ENCODE data around the gene IZUMO1R.

DNA sequence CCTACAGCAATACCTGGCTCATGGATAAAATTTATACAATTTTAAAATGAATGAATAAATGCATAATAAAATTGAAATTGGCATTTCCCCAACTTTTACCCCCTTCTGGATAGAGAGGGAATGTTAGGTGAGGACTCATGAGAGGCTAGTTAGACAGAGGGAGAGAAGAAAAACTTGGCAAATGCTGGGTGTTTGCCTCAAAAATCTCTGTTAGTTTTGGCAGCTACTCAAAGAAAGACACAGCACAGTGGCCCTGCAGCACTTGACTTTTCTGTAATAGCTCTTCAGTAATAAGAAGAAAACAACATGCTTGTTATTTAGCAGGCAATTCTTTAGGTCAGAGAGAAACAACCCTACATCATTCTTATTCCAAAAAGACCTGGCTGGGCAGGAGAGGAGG is 20.7 kb upstream of the IZUMO1R start:
- TF ChIP-seq, protein P1, sequence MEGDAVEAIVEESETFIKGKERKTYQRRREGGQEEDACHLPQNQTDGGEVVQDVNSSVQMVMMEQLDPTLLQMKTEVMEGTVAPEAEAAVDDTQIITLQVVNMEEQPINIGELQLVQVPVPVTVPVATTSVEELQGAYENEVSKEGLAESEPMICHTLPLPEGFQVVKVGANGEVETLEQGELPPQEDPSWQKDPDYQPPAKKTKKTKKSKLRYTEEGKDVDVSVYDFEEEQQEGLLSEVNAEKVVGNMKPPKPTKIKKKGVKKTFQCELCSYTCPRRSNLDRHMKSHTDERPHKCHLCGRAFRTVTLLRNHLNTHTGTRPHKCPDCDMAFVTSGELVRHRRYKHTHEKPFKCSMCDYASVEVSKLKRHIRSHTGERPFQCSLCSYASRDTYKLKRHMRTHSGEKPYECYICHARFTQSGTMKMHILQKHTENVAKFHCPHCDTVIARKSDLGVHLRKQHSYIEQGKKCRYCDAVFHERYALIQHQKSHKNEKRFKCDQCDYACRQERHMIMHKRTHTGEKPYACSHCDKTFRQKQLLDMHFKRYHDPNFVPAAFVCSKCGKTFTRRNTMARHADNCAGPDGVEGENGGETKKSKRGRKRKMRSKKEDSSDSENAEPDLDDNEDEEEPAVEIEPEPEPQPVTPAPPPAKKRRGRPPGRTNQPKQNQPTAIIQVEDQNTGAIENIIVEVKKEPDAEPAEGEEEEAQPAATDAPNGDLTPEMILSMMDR (IDR thresholded peaks at IDR 0.05) = no peak
- TF ChIP-seq GABPA (IDR thresholded peaks at IDR 0.05; ENCODE audit: low read depth) = no peak
- no peak for TF ChIP-seq PBX3 (IDR thresholded peaks at IDR 0.05)
- TF ChIP-seq USF2 (IDR thresholded peaks at IDR 0.05; ENCODE audit: borderline replicate concordance, low read depth, low read length) = no peak
- no peak for TF ChIP-seq POLR2AphosphoS5 (IDR thresholded peaks at IDR 0.05; ENCODE audit: low read depth, low read length)
- TF ChIP-seq NFIC (IDR thresholded peaks at IDR 0.05; ENCODE audit: borderline replicate concordance) = no peak
- no peak for TF ChIP-seq TAF1 (IDR thresholded peaks at IDR 0.05; ENCODE audit: borderline replicate concordance, low read depth, low read length)
- TF ChIP-seq FOXM1 (IDR thresholded peaks at IDR 0.05; ENCODE audit: low read depth) = no peak
